ENCODE results near the gene FAM184A. TPM values are rescaled to one million over a fixed set of nuclear protein-coding genes. Genes with fewer than 3 reads are reported as not detected.
"Not testable (repeated sequence)": the region's sequence is repeated elsewhere in the genome, so short reads cannot be mapped to it uniquely, and the experiment has no call there.

Gene FAM184A
- total RNA-seq, 1 donor from 2014 or later: 0.59 TPM

DNA sequence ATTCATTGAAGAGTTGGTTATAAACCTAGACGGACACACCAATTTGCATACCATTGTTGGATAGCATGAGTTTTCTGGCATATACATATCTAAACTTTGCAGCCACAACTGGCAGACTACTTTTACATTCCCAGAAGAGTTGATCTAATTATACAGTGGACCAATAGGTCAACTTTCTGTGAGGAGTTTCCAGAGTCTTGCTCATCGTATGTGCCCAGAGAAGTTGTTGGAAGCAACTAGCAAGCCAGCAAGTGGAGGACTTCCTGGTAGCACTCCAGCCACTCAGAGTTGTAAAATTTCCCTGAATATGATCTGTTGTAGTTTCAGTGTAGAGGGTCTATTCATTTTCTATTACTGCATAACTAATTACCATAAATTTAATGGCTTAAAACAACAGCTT is 47.1 kb upstream of the FAM184A start:
- no peak overlapping the region for H3K27ac Mint-ChIP-seq (ENCODE audit: unreplicated experiment)
- peaks cover 21% of the 10 kb centered on the region for H3K4me1 Mint-ChIP-seq (ENCODE audit: unreplicated experiment)
- DNase-seq (ENCODE audit: extremely low spot score, unreplicated experiment): no peak
- no peaks in the 10 kb centered on the region for H3K27me3 Mint-ChIP-seq (ENCODE audit: unreplicated experiment)
- H3K9me3 Mint-ChIP-seq (ENCODE audit: unreplicated experiment): no peaks in the 10 kb centered on the region
- TF ChIP-seq, protein P1, sequence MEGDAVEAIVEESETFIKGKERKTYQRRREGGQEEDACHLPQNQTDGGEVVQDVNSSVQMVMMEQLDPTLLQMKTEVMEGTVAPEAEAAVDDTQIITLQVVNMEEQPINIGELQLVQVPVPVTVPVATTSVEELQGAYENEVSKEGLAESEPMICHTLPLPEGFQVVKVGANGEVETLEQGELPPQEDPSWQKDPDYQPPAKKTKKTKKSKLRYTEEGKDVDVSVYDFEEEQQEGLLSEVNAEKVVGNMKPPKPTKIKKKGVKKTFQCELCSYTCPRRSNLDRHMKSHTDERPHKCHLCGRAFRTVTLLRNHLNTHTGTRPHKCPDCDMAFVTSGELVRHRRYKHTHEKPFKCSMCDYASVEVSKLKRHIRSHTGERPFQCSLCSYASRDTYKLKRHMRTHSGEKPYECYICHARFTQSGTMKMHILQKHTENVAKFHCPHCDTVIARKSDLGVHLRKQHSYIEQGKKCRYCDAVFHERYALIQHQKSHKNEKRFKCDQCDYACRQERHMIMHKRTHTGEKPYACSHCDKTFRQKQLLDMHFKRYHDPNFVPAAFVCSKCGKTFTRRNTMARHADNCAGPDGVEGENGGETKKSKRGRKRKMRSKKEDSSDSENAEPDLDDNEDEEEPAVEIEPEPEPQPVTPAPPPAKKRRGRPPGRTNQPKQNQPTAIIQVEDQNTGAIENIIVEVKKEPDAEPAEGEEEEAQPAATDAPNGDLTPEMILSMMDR (IDR thresholded peaks at IDR 0.05): no peak
- H3K4me3 Mint-ChIP-seq (ENCODE audit: unreplicated experiment): no peak overlapping the region
- no peaks in the 10 kb centered on the region for H3K36me3 Mint-ChIP-seq (ENCODE audit: unreplicated experiment)

DNA sequence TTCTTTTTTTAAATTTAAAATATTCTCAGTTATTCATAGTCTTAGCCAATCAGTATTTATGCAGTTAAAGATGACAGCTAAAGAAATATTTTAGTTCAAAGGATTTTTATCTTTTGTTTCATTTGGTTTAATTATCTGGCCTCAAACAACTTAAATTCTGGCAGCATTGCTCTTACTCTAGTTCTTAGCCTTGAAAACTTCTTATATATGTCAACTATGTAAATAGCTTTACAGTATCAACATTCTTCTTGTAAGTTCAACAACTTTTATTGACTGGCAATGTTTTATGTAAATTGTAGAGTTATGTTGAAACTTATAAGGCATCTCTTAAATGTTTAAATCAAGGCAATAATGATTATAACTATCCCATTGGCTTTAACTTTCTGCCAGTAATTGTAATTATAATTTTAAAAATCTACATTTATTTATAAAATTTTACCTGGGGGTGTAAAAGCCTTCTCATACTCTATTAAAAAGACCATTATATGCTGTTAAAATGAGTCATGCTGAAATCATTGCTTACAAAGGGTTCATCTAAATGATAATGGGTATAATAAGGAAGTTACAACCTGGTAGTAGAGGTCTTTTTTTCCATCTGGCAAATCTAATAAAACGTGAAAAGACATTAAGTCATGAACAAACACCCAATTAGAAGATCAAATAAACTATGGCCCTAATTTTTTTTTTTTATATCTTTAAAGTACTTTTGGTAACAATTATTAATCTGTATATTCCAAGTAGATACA is 45.8 kb upstream of the FAM184A start:
- Mint-ChIP-seq H3K9me3 (ENCODE audit: unreplicated experiment) (no peaks in the 10 kb centered on the region), H3K4me3 (ENCODE audit: unreplicated experiment) (no peak overlapping the region), H3K27me3 (ENCODE audit: unreplicated experiment) (peaks cover 1% of the 10 kb centered on the region), H3K27ac (ENCODE audit: unreplicated experiment) (no peak overlapping the region), H3K4me1 (ENCODE audit: unreplicated experiment) (peaks cover 10% of the 10 kb centered on the region), H3K36me3 (ENCODE audit: unreplicated experiment) (no peaks in the 10 kb centered on the region)
- DNase-seq (ENCODE audit: extremely low spot score, unreplicated experiment): no peak
- TF ChIP-seq, protein P1 (IDR thresholded peaks at IDR 0.05): no peak

DNA sequence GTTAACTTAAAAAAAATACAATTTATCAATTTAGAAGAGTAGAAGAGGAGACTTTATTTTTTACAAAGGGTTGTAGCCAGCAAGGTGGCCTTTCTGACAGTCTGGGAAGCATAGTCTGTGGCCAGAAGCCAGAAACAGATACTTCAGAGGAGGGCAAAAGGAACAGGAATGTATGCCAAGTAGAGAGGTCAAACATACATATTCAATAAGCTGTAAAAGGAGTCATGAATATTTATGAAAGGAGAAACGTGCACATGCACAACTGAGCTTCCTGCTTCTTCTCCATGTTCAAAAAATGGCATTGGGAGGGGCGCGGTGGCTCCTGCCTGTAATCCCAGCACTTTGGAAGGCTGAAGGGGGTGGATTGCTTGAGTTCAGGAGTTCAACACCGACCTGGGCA is 43.9 kb upstream of the FAM184A start:
- TF ChIP-seq, protein P1 (IDR thresholded peaks at IDR 0.05): no peak
- H3K36me3 Mint-ChIP-seq (ENCODE audit: unreplicated experiment): no peaks in the 10 kb centered on the region
- H3K4me1 Mint-ChIP-seq (ENCODE audit: unreplicated experiment): peaks cover 5% of the 10 kb centered on the region
- no peak for DNase-seq (ENCODE audit: extremely low spot score, unreplicated experiment)
- H3K27me3 Mint-ChIP-seq (ENCODE audit: unreplicated experiment): peaks cover 12% of the 10 kb centered on the region
- no peak overlapping the region for H3K4me3 Mint-ChIP-seq (ENCODE audit: unreplicated experiment)
- no peaks in the 10 kb centered on the region for H3K9me3 Mint-ChIP-seq (ENCODE audit: unreplicated experiment)
- no peak overlapping the region for H3K27ac Mint-ChIP-seq (ENCODE audit: unreplicated experiment)

DNA sequence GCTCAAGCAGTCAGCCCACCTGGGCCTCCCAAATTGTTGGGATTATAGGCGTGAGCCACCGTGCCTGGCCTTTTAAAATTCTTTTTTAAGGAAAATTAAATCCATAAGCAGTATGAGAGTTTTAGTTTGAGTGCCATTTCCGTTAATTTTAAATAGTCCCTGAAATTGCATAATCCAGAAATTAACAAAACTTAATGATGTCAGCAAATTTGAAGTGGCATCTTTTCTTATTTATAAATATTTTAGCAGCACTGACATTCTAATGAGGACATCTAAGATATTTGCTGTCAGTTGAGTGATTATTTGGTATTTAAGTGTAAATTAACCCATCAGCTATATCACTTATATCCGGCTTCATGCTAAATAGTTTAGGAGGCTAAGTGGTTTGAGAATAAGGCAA is 42.9 kb upstream of the FAM184A start:
- H3K36me3 Mint-ChIP-seq (ENCODE audit: unreplicated experiment): no peaks in the 10 kb centered on the region
- H3K27ac Mint-ChIP-seq (ENCODE audit: unreplicated experiment): no peak overlapping the region
- peaks cover 20% of the 10 kb centered on the region for H3K27me3 Mint-ChIP-seq (ENCODE audit: unreplicated experiment)
- TF ChIP-seq, protein P1 (IDR thresholded peaks at IDR 0.05): no peak
- no peak overlapping the region for H3K4me3 Mint-ChIP-seq (ENCODE audit: unreplicated experiment)
- H3K9me3 Mint-ChIP-seq (ENCODE audit: unreplicated experiment): no peaks in the 10 kb centered on the region
- no peak for DNase-seq (ENCODE audit: extremely low spot score, unreplicated experiment)
- peaks cover 9% of the 10 kb centered on the region for H3K4me1 Mint-ChIP-seq (ENCODE audit: unreplicated experiment)

DNA sequence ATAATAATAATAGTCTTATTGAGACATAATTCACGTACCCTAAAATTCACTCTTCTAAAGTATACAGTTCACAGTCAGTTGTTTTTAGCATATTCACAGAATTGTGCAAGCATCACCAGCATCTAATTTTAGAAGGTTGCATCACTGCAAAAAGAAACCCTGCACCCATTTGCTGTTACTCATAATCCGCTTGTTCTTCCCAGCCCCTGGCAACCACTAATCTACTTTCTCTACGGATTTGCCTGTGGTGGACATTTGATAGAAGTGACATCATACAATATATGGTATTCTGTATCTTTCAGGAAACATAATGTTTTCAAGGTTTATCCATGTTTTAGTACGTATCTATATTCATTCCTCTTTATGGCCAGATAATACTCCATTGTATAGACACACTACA is 41.5 kb upstream of the FAM184A start:
- H3K27me3 Mint-ChIP-seq (ENCODE audit: unreplicated experiment): peaks cover 23% of the 10 kb centered on the region
- no peaks in the 10 kb centered on the region for H3K36me3 Mint-ChIP-seq (ENCODE audit: unreplicated experiment)
- H3K27ac Mint-ChIP-seq (ENCODE audit: unreplicated experiment): no peak overlapping the region
- H3K9me3 Mint-ChIP-seq (ENCODE audit: unreplicated experiment): no peaks in the 10 kb centered on the region
- no peak overlapping the region for H3K4me3 Mint-ChIP-seq (ENCODE audit: unreplicated experiment)
- H3K4me1 Mint-ChIP-seq (ENCODE audit: unreplicated experiment): peaks cover 10% of the 10 kb centered on the region
- TF ChIP-seq, protein P1 (IDR thresholded peaks at IDR 0.05): no peak
- DNase-seq (ENCODE audit: extremely low spot score, unreplicated experiment): no peak

DNA sequence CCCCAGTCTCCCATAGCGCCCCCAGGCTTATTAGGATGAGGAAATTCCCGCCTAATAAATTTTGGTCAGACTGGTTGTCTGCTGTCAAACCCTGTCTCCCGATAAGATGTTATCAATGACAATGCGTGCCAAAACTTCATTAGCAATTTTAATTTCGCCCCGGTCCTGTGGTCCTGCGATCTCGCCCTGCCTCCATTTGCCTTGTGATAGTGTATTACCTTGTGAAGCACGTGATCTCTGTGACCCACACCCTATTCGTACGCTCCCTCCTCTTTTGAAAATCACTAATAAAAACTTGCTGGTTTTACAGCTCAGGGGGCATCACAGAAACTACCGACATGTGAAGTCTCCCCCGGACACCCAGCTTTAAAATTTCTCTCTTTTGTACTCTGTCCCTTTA is 40.6 kb upstream of the FAM184A start:
- not testable (repeated sequence) for H3K27ac Mint-ChIP-seq (ENCODE audit: unreplicated experiment); H3K36me3 Mint-ChIP-seq (ENCODE audit: unreplicated experiment); H3K4me3 Mint-ChIP-seq (ENCODE audit: unreplicated experiment); DNase-seq (ENCODE audit: extremely low spot score, unreplicated experiment); H3K9me3 Mint-ChIP-seq (ENCODE audit: unreplicated experiment)
- Mint-ChIP-seq H3K4me1 (ENCODE audit: unreplicated experiment) (peaks cover 10% of the 10 kb centered on the region), H3K27me3 (ENCODE audit: unreplicated experiment) (peaks cover 23% of the 10 kb centered on the region)

Data from osteocyte (in vitro differentiated cells).